Measurements from ENCODE around the gene TIFAB. TPM values are rescaled to one million over a fixed set of nuclear protein-coding genes. Genes with fewer than 3 reads are reported as not detected.

TIFAB gene
- total RNA-seq, 1 experiment from 2014 or later: not detected

DNA sequence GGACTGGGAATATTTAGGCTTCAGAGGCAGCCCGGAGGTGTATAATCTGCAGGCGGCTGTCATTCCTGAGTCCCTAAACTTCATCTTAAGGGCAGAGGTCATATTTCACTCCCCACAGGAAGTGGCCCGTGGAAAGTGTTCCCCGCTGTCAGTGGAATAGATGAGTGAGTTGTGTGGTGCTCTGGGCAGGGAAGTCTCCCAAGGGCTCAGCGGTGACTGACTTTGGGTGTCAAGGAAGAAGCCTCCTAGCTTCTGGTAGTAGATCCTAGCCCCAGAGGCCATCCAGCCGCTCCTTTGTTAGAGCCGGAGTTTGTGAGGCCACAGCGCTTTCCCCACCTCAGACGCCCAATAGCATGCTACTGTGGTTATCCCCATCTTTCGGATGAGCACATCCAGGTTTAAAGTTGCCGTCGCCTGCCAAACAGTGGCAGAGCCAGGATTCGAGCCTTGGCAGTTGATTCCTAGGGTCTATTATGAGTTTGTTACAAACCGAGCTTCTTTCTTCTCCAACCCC lies 38.9 kb upstream of the TIFAB start:
- CTCF ChIA-PET: no interaction called here
- peaks cover 13 to 33% of the 10 kb centered on the region in 2 experiments for H3K4me1 ChIP-seq (ENCODE audit: control insufficient read depth in 1 of 2, insufficient read depth in 2 of 2, low read length in 2 of 2)
- TF ChIP-seq, protein P1, sequence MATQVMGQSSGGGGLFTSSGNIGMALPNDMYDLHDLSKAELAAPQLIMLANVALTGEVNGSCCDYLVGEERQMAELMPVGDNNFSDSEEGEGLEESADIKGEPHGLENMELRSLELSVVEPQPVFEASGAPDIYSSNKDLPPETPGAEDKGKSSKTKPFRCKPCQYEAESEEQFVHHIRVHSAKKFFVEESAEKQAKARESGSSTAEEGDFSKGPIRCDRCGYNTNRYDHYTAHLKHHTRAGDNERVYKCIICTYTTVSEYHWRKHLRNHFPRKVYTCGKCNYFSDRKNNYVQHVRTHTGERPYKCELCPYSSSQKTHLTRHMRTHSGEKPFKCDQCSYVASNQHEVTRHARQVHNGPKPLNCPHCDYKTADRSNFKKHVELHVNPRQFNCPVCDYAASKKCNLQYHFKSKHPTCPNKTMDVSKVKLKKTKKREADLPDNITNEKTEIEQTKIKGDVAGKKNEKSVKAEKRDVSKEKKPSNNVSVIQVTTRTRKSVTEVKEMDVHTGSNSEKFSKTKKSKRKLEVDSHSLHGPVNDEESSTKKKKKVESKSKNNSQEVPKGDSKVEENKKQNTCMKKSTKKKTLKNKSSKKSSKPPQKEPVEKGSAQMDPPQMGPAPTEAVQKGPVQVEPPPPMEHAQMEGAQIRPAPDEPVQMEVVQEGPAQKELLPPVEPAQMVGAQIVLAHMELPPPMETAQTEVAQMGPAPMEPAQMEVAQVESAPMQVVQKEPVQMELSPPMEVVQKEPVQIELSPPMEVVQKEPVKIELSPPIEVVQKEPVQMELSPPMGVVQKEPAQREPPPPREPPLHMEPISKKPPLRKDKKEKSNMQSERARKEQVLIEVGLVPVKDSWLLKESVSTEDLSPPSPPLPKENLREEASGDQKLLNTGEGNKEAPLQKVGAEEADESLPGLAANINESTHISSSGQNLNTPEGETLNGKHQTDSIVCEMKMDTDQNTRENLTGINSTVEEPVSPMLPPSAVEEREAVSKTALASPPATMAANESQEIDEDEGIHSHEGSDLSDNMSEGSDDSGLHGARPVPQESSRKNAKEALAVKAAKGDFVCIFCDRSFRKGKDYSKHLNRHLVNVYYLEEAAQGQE (IDR thresholded peaks at IDR 0.05; ENCODE audit: low read depth): no peak
- TF ChIP-seq ELF1 (IDR thresholded peaks at IDR 0.05; ENCODE audit: borderline replicate concordance, low read depth) (no peak), EGR1 (IDR thresholded peaks at IDR 0.05; ENCODE audit: low read depth) (no peak), FOSL1 (IDR thresholded peaks at IDR 0.05; ENCODE audit: low read depth) (no peak), RAD21 (IDR thresholded peaks at IDR 0.05; ENCODE audit: low read depth) (no peak)
- H3K27me3 ChIP-seq (ENCODE audit: insufficient read depth, low read length): no peaks in the 10 kb centered on the region
- no peaks in the 10 kb centered on the region for H3K36me3 ChIP-seq (ENCODE audit: control insufficient read depth in 1 of 2, insufficient read depth in 2 of 2, low read length in 2 of 2)
- POLR2A ChIA-PET: no interaction called here
- no peak overlapping the region for H3K4me3 ChIP-seq (replicated peaks in 1 of 2; ENCODE audit: low read depth in 1 of 2, low read length in 2 of 2)
- no peak overlapping the region for H3K9ac ChIP-seq (ENCODE audit: low read length)
- intact Hi-C loops (cut with micrococcal nuclease): no loop called here
- no TSS peak for BruUV-seq (replicated peaks)
- H3K9me2 ChIP-seq (ENCODE audit: insufficient read depth): no peaks in the 10 kb centered on the region
- RAD21 ChIA-PET (ENCODE audit: low non-redundant PET in 1 of 2, low total read pairs in 2 of 2, uncharacterized antibody in 2 of 2, unreplicated experiment in 2 of 2): no interaction called here
- no peak overlapping the region for H3K27ac ChIP-seq (ENCODE audit: low read depth, low read length)
- H3K4me2 ChIP-seq (ENCODE audit: low read length): no peak overlapping the region
- no peak overlapping the region for H2AFZ ChIP-seq (ENCODE audit: low read depth, low read length, poor library complexity, severe bottlenecking)
- H3K9me3 ChIP-seq (ENCODE audit: control insufficient read depth in 1 of 2, insufficient read depth in 1 of 2, low read depth in 1 of 2, low read length in 2 of 2): no peaks in the 10 kb centered on the region
- no peak for DNase-seq (ENCODE audit: low read depth, low spot score)
- no peaks in the 10 kb centered on the region for H4K20me1 ChIP-seq (ENCODE audit: insufficient read depth)
- ATAC-seq: no peak
- H3K79me2 ChIP-seq (ENCODE audit: insufficient read depth, low read length): no peaks in the 10 kb centered on the region

Measured in HCT116 (cell line).